Tongue (tissue), 2 donors: ENCODE results near the gene WWP2. TPM values are rescaled to one million over a fixed set of nuclear protein-coding genes. Genes with fewer than 3 reads are reported as not detected.
"Not testable (repeated sequence)": the region's sequence is repeated elsewhere in the genome, so short reads cannot be mapped to it uniquely, and the experiment has no call there.

ENCODE experiments used
- DNase-seq: peaks from one replicate; pipeline ENCODE4 v3.0.0-alpha.2; 2015
- total RNA-seq: library from RNA; depleted of rRNA; stranded (reverse); fragments of >200 nt; gene quantifications from one replicate; pipeline ENCODE4 v1.2.3, GENCODE V29; 2014

Gene WWP2
- total RNA-seq, 1 donor from 2014 or later, result 32.1 TPM

- peak; percentile 87 for DNase-seq
Observed at GRCh38 chr16:69796285-69797118, 34.4 kb downstream of the WWP2 start.

DNA sequence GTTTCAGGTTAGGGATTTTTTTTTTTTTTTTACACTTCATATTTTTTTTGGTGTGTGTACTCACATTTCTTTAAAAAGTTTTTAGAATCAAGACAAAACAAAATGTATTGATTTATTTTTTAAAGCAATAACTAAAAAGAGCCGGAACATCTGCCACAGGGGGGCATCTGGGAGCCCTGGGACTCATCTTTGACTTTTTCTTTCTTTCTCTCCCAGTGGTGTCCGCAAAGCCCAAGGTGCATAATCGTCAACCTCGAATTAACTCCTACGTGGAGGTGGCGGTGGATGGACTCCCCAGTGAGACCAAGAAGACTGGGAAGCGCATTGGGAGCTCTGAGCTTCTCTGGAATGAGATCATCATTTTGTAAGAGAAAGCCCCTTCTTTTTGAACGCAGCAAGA is 36.3 kb downstream of the WWP2 start:
- peak; percentile 40 for DNase-seq

GRCh38 chr16:69799611-69800031 is 37.5 kb downstream of the WWP2 start:
- peak; percentile 68 for DNase-seq

- no peak for DNase-seq
Observed at GRCh38 chr16:69804297-69804696, 42.2 kb downstream of the WWP2 start.

GRCh38 chr16:69806776-69807175 is 44.6 kb downstream of the WWP2 start:
- DNase-seq, result not testable (repeated sequence)

GRCh38 chr16:69812688-69813014 is 50.5 kb downstream of the WWP2 start:
- DNase-seq, result no peak

GRCh38 chr16:69814078-69814477 is 51.9 kb downstream of the WWP2 start:
- DNase-seq, result no peak

DNA sequence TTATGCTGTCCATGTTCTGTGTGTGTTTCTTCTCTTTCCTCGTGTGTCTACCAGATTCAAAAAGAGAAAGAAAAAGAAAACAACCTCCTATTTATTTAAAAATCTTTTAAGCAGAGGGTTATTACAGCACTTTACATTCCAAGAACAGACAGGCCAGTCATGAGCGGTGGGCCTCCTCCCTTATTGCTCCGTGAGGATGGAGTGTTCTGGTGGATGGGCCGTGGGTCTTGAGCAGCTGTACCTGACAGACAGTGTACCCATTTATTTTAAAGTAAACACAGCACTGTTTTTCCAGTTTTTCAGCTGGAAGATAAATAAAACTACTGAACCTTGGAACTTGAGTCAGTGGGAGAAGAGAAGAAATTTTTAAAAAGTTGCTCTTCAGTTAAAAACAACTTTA is 52.4 kb downstream of the WWP2 start:
- peak; percentile 76 for DNase-seq

- DNase-seq, result not testable (repeated sequence)
Observed at GRCh38 chr16:69815216-69815883, 53.2 kb downstream of the WWP2 start.

- no peak for DNase-seq
Observed at GRCh38 chr16:69816996-69817395, 54.9 kb downstream of the WWP2 start.

- DNase-seq, result no peak
Observed at GRCh38 chr16:69818891-69819545, 56.9 kb downstream of the WWP2 start.

DNA sequence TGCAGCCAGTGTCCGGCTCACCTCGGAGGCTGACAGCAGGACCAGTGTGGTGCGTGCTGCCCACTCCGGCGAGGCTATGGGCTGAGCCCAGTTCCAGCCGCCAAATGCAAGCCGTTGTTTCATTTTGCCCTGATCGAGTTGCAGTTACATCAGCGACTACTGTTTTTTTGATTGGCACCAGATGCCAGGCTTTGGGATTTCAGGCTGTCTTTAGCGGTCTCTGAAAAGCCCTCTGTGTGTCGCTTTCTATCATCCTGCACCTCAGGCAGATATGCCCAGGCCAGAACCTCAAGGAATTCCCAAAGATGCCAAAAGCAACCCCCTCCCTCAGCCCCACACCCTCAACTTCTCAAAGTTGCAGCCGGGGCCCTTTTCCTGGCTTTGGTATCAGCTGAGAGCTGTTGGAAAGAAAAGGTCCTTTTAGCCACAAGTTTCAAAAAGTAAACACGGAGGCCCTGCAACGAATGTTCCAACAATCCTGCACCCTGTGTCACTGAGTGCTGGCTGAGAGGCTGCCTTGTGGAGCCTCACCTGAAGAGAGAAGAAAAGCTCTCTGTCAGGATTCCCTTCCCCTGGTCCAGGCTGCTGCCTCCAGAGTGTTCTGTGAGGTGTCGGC is 58.9 kb downstream of the WWP2 start:
- DNase-seq, result peak; percentile 80

DNA sequence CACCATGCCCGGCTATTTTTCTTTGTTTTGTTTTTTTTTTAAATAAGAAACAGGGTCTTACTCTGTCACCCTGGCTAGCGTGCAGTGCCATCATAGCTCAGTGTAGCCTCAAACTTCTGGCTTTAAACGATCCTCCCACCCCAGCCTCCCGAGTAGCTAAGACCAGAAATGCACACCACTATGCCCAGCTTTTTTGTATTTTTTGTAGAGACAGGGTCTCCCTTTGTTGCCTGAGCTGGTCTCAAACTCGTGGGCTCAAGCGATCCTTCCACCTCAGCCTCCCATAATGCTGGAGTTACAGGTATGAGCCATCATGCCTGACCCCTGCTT is 59.7 kb downstream of the WWP2 start:
- DNase-seq, result no peak

DNA sequence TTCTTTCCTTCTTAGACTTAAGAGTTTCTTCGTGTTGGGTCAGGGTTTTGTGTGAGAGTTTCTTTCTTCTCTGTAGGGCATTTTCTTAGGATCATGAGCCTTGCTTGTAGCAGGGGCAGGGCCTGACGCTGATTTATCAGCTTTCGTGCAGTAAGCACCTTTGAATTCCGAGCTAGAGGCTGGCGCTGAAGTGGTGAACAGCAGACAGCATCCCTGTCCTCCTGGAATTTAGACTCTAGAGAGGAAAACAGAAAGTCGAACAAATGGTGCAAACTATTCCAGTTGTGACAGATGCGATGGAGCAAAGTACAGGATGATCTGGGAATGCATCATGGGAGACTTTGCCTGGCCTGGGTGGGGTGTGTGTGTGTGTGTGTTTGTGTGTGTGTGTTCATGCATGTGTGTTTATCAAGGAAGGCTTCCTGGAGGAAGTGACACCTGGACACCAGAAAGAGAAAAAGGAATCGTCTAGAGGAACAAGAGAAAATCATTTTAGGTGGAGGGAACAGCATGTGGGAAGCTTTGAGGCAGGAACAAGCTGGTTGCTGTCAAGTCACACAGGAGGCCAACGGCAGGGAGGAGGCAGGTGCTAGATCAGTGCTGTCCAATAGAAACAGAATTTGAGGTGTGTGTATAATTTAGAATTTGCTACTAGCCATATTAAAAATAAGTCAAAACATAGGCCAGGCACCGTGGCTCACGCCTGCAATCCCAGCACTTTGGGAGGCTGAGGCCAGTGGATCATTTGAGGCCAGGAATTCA is 60.2 kb downstream of the WWP2 start:
- no peak for DNase-seq

- peak; percentile 51 for DNase-seq
Observed at GRCh38 chr16:69823831-69824563, 61.9 kb downstream of the WWP2 start.

GRCh38 chr16:69824564-69825142 is 62.5 kb downstream of the WWP2 start:
- not testable (repeated sequence) for DNase-seq

GRCh38 chr16:69827524-69827923 is 65.4 kb downstream of the WWP2 start:
- DNase-seq, result no peak

GRCh38 chr16:69829338-69829737 is 67.2 kb downstream of the WWP2 start:
- no peak for DNase-seq

DNA sequence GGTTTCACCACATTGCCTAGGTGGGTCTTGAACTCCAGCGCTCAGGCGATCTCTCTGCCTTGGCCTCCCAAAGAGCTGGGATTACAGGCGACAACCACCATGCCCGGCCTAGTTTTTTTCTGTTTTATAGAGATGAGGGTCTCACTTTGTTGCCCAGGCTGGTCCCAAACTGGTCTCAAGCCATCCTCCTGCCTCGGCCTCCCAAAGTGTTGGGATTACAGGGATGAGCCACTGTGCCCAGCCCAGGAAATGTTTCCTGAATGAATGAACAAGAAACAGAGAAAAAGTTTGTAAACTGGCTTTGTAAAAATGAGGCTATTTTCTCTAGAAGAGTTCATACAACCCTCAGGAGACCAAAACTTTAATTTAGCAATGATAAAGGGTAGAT is 68.0 kb downstream of the WWP2 start:
- no peak for DNase-seq

DNA sequence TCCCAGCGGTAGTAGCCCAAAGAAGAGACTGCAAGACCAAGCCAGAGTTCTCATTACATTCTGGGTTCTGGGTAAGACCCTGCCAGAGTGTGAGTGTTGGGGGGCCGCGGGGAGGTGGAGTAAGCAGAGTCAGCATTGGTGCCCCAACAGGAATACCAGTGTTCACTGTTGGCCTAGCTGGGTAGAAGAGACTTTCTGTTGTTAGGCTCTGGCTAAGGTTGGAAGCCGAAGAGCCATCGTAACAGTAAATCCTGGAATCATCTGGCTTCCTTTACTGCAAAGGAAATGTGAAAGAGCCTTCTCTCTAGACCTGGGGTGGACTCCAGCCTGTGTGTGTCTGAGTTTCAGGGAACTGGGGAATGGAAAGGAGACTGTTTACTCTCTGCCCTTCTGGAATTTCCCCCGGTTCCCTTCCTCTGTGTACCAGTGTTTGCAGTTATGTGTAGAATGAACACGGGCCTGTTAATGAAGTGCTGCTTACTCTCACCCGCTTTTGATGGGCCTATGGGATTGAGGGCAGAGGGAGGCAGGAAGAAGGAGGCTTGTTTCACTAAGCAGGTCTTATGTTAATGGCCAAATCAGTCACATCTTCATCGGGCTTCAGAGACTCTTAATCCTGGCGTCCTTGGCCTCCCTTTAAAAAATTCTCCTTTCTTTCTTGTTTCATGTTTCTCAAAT is 68.5 kb downstream of the WWP2 start:
- DNase-seq, result peak; percentile 52
